ENCODE results near the gene ADCYAP1R1.
"Not testable (repeated sequence)": the region's sequence is repeated elsewhere in the genome, so short reads cannot be mapped to it uniquely, and the experiment has no call there.

ADCYAP1R1 gene

DNA sequence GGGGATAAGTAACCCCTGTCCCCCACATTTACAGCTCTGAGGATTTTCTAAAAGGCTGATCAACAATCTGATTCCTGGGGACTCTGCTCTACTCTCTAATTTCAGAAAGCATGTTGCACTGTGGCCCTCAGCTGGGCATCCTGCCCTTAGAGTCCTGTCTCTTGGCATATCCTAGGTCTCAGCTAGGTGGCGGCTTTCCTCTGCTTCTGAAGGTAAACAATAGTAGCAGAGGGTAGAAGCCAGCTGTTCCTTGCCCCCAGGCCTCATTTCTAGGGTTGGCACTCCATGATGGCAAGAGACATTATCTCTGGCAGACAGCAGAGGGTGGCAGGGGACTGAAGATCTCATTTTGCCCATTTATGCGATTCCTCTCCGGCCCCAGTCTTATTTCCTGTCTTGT lies 77.0 kb downstream of the ADCYAP1R1 start:
- DNase-seq (ENCODE audit: low read depth, low spot score), result no peak

DNA sequence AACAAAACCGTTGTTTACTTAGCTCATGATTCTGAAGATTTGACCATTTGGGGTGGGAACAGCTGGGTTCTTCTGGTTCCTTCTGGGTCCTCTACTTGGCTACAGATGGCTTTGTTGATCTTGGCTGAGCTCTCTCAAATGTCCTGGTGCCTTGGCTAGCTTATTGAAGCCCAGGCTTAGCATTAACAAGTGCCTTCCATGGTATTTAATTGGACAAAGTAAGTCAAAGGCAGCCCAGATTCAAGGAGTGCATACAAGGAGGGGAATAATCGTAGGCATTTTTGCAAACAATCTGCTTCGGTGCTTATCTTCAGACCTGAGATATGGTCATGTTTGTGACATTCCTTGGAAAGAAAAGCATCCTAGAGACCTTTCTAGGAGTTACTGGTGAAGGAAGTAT lies 81.4 kb downstream of the ADCYAP1R1 start:
- DNase-seq (ENCODE audit: low read depth, low spot score), result no peak

DNA sequence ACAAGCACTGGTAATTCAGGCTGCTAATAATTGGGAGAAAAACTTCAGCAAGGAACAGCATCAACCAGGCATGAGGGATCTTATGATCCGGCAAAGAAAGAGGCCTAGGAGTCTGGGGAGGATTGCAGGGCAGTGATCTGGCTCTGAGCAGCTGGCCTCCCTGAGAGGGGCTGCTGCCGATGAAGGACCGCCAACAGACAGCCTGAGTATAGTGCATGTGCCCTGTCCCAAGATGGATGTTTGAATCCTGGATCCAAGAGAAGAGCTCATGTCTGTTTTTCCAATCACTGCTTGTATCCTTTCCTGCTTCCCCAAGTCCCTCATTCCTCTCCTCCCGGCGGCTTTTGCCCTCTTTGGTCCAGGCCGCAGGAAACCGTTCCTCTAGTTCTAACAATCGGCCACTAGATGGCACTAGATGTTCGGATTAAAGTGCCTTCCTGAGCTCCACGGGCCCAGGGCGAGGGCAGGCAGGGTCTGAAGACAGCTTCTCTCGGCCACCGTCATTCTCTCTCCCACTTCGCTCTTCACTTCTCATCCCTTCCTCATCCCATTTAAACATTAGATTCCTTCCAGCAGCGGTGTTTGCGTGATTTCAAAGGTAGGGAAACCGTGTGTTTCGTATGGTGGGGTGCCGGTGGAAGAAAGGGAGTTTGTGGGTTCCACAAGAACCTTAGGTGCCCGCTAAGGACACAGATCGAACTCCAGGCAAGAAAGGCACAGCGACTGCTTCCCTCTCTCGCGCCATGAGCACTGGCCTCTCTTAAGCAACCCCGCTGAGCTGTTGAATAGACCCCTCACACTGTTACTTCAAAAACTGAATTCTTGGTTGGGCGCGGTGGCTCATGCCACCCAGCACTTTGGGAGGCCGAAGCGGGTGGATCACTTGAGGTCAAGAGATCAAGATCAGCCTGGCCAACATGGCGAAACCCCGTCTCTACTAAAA lies 82.4 kb downstream of the ADCYAP1R1 start:
- DNase-seq (ENCODE audit: low read depth, low spot score), result peak; percentile 90

DNA sequence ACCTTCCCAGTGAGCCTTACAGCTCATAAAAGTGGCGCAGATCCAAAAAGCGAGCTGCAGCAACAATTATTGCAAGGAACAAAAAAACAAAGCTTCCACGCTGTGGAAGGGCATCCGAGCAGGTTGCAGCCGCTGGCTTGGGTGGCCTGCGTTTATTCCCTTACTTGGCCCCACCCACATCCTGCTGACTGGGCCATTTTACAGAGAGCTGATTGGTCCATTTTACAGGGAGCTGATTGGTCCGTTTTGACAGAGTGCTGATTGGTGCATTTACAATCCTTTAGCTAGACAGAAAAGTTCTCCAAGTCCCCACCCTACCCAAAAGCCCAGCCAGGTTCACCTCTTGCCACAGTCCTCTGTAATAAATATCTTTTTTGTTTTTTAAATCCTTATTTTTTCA lies 85.1 kb downstream of the ADCYAP1R1 start:
- DNase-seq (ENCODE audit: low read depth, low spot score), result no peak

DNA sequence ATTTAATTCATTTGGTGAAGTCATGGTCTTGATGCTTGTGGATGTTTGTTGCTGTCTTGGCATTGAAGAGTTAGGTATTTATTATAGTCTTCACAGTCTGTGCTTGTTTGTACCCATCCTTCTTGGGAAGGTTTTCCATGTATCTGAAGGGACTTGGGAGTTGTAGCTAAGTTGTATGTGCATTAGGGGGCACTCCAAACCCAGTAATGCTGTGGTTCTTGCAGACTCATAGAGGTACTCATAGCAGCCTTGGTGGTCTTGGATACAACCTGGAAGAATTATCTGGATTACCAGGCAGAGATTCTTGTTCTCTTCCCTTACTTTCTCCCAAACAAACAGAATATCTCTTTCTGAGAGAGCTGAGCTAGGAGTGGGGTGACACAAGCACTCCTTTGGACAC lies 93.2 kb downstream of the ADCYAP1R1 start:
- no peak for DNase-seq (ENCODE audit: low read depth, low spot score)

DNA sequence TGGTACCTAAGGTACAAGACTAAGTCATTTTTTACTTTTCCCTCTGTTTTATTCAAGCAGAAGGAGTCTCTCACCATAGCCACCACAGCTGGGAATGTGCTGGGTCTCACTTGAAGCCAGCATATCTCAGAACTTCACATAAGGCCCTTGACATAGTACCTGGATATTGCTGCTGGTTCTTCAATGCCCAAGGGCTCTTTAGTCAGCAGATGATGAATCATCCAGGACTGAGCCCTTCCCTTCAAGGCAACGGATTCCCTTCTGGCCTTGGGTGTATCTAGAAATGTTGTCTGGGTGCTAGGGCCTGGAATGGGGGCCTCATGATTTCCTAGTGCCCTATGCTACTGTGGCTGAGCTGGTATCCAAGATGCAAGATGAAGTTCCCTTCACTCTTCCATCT lies 93.9 kb downstream of the ADCYAP1R1 start:
- no peak for DNase-seq (ENCODE audit: low read depth, low spot score)

DNA sequence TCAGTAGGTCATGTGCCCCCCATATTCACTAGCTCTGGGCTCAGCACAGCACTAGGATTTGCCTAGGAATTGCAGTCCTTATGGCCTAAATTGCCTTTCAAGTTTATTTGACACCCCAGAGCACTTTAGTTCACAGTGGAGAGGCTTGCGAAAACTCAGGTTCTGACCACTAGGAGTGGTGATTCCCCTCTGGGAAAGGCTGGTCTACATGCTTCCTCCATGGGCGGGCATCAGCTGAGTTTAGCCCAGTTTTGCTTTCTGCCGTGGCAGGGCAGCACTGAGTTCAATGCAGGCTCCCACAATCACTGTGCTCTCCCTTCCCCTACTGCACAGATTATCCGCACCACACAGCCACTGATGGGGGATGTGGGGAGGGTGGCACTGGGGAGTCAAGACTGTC lies 94.4 kb downstream of the ADCYAP1R1 start:
- no peak for DNase-seq (ENCODE audit: low read depth, low spot score)

DNA sequence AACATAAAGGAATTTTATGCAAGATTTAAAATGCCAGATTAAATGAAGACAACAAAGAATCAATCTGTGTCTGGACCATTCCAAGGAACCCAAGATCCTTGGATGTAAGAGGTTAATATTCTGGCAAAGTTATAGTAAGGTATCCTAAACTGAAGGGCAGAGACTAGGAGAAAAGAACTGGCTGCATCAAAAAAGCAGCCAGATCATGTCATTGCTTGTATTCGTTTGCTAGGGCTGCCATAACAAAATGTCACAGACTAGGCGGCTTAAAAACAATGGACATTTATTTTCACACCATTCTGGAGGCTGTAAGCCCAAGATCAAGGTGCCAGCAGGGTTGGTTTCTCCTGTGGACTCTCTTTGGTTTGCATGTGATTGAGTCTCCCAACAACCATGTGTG lies 99.7 kb downstream of the ADCYAP1R1 start:
- DNase-seq (ENCODE audit: low read depth, low spot score), result no peak

DNA sequence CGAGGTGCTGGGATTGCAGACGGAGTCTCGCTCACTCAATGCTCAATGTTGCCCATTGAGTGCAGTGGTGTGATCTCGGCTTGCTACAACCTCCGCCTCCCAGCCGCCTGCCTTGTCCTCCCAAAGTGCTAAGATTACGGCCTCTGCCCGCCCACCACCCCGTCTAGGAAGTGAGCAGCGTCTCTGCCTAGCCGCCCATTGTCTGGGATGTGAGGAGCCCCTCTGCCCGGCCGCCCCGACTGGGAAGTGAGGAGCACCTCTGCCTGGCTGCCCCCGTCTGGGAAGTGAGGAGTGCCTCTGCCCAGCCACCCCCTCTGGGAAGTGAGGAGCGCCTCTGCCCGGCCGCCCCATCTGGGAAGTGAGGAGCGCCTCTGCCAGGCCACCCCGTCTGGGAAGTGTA lies 101.2 kb downstream of the ADCYAP1R1 start:
- DNase-seq (ENCODE audit: low read depth, low spot score), result not testable (repeated sequence)

DNA sequence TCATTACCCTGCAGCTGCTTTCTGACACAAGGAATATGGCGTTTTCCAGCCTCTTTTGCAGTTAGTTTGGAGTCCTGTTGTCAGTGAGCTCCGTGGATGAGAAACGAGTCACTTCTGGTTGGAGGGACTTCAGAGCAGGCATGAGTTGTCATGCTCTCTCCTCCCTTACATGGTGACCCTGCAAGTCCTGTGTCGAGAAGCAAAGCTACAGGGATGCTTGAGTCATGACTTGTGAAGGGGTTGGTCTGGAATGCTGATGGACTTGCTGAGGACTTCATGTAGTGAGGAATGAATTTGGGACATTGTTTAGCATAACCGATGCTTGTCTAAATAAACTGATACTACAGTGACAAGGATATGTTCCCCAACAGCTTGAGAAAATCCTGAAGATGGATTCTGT lies 108.8 kb downstream of the ADCYAP1R1 start:
- DNase-seq (ENCODE audit: low read depth, low spot score), result no peak
